Measurements from ENCODE around the gene OR51M1.
"Not testable (repeated sequence)": the region's sequence is repeated elsewhere in the genome, so short reads cannot be mapped to it uniquely, and the experiment has no call there.

OR51M1 gene, protein sequence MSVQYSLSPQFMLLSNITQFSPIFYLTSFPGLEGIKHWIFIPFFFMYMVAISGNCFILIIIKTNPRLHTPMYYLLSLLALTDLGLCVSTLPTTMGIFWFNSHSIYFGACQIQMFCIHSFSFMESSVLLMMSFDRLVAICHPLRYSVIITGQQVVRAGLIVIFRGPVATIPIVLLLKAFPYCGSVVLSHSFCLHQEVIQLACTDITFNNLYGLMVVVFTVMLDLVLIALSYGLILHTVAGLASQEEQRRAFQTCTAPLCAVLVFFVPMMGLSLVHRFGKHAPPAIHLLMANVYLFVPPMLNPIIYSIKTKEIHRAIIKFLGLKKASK

GRCh38 chr11:5383576-5383975, at the start of gene OR51M1:
Gene OR51M1 (plus strand): TSS chr11:5383812. CDS start chr11:5389399, 5,587 bp downstream.
- DNase-seq (ENCODE audit: extremely low read depth in 1 of 2, low read depth in 1 of 2) = no peak

- no peak for DNase-seq (ENCODE audit: extremely low read depth in 1 of 2, low read depth in 1 of 2)
These were observed 48.4 kb upstream of the OR51M1 start for GRCh38 chr11:5335170-5335569.

DNA sequence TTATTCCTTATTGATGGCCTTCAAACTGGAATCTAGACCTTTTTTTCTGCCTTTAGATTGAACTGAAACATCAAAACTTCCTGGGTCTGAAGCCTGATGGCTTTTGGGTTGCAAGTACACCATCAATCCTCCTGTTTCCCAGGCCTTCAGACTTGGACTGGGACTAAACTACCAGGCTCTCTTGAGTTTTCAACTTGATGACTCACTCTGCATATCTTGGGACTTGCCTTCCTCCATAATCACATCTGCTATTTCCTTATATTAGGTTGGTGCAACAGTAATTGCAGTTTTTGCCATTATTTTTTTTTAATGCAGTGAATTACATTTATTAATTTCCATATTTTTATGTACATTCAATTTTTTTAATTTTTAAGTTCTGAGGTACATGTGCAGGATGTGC, 47.3 kb upstream of the OR51M1 start:
- DNase-seq (ENCODE audit: extremely low read depth in 1 of 2, low read depth in 1 of 2) = no peak

DNA sequence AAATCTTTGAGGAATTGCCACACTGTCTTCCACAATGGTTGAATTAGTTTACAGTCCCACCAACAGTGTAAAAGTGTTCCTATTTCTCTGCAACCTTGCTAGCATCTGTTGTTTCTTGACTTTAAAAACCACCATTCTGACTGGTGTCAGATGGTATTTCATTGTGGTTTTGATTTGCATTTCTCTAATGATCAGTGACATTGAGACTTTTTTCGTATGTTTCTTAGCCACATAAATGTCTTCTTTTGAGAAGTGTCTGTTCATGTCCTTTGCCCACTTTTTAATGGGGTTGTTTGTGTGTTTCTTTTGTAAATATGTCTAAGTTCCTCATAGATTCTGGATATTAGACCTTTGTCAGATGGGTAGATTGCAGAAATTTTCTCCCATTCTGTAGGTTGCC, 46.4 kb upstream of the OR51M1 start:
- DNase-seq (ENCODE audit: extremely low read depth in 1 of 2, low read depth in 1 of 2) = not testable (repeated sequence)

GRCh38 chr11:5339771-5340322, 43.8 kb upstream of the OR51M1 start:
- no peak for DNase-seq (ENCODE audit: extremely low read depth in 1 of 2, low read depth in 1 of 2)

GRCh38 chr11:5343474-5344335, 39.9 kb upstream of the OR51M1 start, which contains the start of gene OR51B5:
Gene OR51B5 (minus strand): TSS chr11:5343524. CDS start chr11:5343524, 0 bp downstream.
- DNase-seq (ENCODE audit: extremely low read depth in 1 of 2, low read depth in 1 of 2) = no peak

GRCh38 chr11:5345831-5346230, 37.8 kb upstream of the OR51M1 start:
- DNase-seq (ENCODE audit: extremely low read depth in 1 of 2, low read depth in 1 of 2) = no peak

DNA sequence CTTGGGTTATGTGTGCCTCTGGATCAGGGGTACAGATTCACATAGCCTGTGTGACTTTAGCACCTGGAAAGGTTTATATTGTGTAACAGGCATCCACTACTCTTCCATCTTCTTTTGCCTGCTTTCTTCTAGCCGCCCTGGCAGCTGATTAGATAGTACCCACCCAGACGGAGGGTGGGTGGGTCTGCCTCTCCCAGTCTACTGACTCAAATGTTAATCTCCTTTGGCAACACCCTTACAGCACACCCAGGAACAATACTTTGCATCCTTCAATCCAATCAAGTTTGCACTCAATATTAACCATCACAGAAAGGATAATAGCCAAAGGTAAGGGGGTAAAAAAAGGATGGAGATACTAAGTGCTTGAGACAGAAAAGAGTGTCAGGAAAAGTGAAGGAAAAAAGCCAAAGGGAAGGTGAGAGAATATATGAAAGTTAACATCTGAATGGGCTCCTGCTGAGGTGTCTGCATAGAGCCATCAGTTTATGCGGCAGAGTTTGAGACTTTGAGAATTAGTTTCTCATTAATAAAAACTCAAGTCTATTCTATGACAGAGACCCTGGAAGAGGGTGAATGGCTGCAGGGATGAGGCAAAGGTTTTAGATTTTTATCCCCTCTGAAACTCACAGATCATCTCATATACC, 34.9 kb upstream of the OR51M1 start:
- no peak for DNase-seq (ENCODE audit: extremely low read depth in 1 of 2, low read depth in 1 of 2)

DNA sequence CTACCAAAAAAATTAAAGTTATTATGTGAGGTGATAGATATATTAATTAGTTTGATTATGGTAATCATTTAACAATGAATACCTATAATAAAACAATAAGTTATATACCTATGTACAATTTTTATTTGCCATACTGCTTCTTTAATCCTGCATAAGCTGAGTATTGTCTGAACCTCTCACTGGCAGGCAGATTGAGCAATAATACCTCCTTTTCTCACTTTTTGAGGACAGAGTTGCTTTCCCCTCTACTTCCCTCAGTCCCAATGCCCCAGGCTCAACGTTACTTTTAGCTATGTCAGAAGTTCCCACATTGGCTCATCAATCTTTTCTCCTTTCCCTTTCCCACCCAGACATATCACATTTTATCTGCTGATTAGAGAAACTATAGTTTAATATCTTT, 34.1 kb upstream of the OR51M1 start:
- no peak for DNase-seq (ENCODE audit: extremely low read depth in 1 of 2, low read depth in 1 of 2)

DNA sequence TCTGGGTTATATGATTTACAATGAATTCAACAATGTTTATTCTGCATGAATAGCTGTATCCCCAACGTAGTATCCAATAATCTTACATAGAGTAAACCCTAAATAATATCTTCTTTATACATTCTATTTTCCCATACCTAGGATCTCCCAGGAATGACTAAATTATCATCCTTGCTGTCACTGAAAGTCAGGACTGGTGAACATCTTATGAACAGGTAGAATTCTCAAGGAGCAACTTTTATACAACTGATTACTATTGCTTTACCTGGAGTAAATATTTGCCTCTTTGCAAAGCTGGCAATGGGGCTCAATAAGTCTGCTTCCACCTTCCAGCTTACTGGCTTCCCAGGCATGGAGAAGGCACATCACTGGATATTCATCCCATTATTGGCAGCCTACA, 32.4 kb upstream of the OR51M1 start, which contains the start of gene OR51B6:
Gene OR51B6 (plus strand): TSS at position 301 of the 400 bp plus-strand sequence. CDS start 0 bp downstream, at position 301.
- DNase-seq (ENCODE audit: extremely low read depth in 1 of 2, low read depth in 1 of 2) = no peak

DNA sequence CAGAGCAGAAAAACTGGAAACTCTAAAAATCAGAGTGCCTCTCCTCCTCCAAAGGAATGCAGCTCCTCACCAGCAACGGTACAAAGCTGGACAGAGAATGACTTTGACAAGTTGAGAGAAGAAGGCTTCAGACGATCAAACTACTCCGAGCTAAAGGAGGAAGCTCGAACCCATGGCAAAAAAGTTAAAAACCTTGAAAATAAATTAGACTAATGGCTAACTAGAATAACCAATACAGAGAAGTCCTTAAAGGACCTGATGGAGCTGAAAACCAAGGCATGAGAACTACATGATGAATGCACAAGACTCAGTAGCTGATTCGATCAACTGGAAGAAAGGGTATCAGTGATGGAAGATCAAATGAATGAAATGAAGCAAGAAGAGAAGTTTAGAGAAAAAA, 27.6 kb upstream of the OR51M1 start:
- DNase-seq (ENCODE audit: extremely low read depth in 1 of 2, low read depth in 1 of 2) = not testable (repeated sequence)

GRCh38 chr11:5362017-5362625, 21.5 kb upstream of the OR51M1 start:
- no peak for DNase-seq (ENCODE audit: extremely low read depth in 1 of 2, low read depth in 1 of 2)

- DNase-seq (ENCODE audit: extremely low read depth in 1 of 2, low read depth in 1 of 2) = no peak
These were observed 19.9 kb upstream of the OR51M1 start for GRCh38 chr11:5363679-5364078.

DNA sequence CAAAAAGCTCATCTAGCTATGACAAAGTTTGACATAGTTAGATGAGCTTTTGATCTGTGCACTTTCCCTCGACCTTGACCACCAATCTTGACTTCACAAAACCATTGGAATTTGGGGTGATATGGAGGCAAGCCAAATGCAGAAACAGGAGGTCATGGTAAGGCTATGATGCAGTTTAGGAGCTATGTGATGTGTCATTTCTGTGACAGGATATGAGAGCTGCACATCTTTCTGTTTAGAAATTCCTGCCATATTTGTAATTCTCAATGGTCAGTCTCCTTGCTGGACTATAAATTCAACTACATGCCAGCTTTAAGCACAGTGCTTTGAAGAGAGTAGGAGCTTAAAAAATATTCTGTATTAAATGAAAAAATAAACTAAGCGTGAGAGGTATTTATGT, 19.4 kb upstream of the OR51M1 start:
- no peak for DNase-seq (ENCODE audit: extremely low read depth in 1 of 2, low read depth in 1 of 2)

GRCh38 chr11:5366365-5366764, 17.2 kb upstream of the OR51M1 start:
- DNase-seq (ENCODE audit: extremely low read depth in 1 of 2, low read depth in 1 of 2) = not testable (repeated sequence)

- DNase-seq (ENCODE audit: extremely low read depth in 1 of 2, low read depth in 1 of 2) = no peak
These were observed 16.8 kb upstream of the OR51M1 start for GRCh38 chr11:5366856-5367255.

DNA sequence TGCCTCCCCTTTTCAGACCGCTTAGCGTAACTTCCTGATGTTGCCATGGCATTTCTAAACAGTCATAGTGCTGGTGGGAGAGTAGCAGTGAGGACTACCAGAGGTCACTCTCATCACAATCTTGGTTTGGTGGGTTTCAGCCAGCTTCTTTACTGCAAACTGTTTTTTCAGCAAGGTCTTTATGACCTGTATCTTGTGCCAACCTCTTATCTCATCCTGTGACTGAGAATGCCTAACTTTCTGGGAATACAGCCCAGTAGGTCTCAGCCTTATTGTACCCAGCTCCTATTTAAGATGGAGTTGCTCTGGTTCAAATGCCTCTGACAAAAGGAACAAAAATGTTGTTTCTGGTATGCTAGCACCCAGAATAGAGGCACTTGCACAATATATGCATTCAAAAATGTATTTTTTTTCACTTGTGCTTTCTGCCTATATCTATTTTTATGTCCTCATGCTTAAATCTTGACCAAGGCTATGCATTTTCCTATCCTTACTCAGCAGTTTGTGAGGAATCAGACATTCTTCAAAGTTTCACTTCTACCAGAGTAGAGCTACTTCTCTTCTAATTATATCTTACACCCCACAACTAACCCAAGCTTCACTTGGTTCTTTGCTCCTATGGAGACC, 16.1 kb upstream of the OR51M1 start:
- no peak for DNase-seq (ENCODE audit: extremely low read depth in 1 of 2, low read depth in 1 of 2)

DNA sequence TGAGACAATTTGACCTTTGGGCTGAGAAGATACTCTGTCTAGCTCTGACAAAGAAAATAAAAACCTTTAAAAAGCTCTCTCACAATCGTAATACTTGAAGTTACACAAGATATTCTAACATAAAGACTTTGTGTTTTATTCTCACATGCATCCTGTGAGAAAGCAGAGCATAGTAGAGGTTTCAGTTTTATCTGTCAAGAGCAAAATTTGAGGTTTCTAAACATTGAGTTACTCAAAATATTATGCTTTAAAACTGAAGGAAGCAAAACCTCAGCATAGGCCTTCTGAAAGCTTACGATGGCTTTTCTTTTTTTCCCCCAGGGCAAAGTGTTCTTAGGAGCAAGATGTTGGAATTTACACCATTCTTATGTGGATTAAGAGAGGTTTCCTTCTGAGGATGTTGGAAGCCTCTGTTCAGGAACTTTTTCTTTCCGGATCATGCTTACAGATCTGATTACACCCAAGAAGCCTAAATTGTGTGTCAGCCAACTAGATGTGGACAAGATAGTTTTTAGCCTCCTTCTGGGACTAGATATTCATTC, 15.0 kb upstream of the OR51M1 start:
- DNase-seq (ENCODE audit: extremely low read depth in 1 of 2, low read depth in 1 of 2) = no peak

DNA sequence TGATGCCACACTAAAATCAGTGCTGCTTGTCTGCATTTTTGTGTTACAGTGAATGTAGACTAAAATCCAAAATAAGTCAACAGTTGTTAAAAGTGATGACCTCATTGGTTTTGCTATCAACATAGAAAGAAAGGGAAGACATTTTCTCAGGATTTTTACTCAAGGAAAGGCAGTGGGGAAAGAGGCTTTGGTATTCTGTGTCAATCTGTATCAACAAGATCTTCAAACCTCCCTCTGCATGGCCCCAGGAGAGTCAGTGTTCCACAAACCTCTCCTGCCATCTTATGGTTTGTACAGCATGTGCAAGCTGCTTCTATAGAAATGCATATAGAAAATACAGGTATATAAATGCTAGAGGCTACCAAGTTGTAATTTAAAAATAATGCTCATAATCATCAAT, 13.8 kb upstream of the OR51M1 start:
- no peak for DNase-seq (ENCODE audit: extremely low read depth in 1 of 2, low read depth in 1 of 2)

Measured in activated CD8-positive, alpha-beta memory T cell treated with anti-CD3 and anti-CD28 coated beads for 1 hour (primary cell).